Limb (tissue), 2 donors: ENCODE data around the gene PJA2.

Source experiments
- DNase-seq, 2 donors: peaks; one replicate each; pipeline ENCODE4 v3.0.0-alpha.2; 2016; ENCODE audit errors: extremely low spot score in 2 of 2

Gene PJA2

GRCh38 chr5:109351988-109352864 lies 57.5 kb downstream of the PJA2 start:
- no peak for DNase-seq

- DNase-seq = no peak
These were observed 59.1 kb downstream of the PJA2 start for GRCh38 chr5:109350537-109351270.

GRCh38 chr5:109349388-109349787 lies 60.4 kb downstream of the PJA2 start:
- no peak for DNase-seq

GRCh38 chr5:109347252-109347888 lies 62.4 kb downstream of the PJA2 start:
- DNase-seq = no peak

- no peak for DNase-seq
These were observed 64.1 kb downstream of the PJA2 start for GRCh38 chr5:109345699-109346098.

GRCh38 chr5:109340351-109340750 lies 69.4 kb downstream of the PJA2 start:
- DNase-seq = no peak

GRCh38 chr5:109335114-109335513 lies 74.7 kb downstream of the PJA2 start:
- peak in 1 of 2 donors; percentile 66 for DNase-seq

- no peak for DNase-seq
These were observed 75.7 kb downstream of the PJA2 start for GRCh38 chr5:109334056-109334455.

GRCh38 chr5:109329333-109330237 lies 80.2 kb downstream of the PJA2 start:
- peak in 1 of 2 donors; percentile 68 for DNase-seq

- DNase-seq = no peak
These were observed 81.1 kb downstream of the PJA2 start for GRCh38 chr5:109328626-109329025.

- no peak for DNase-seq
These were observed 82.2 kb downstream of the PJA2 start for GRCh38 chr5:109327570-109327969.

GRCh38 chr5:109326919-109327318 lies 82.9 kb downstream of the PJA2 start:
- DNase-seq = no peak

- no peak for DNase-seq
These were observed 84.3 kb downstream of the PJA2 start for GRCh38 chr5:109325456-109325855.

- DNase-seq = no peak
These were observed 84.8 kb downstream of the PJA2 start for GRCh38 chr5:109324931-109325330.

- no peak for DNase-seq
These were observed 85.4 kb downstream of the PJA2 start for GRCh38 chr5:109324351-109324750.

- no peak for DNase-seq
These were observed 87.1 kb downstream of the PJA2 start for GRCh38 chr5:109322694-109323093.

GRCh38 chr5:109319351-109319750 lies 90.4 kb downstream of the PJA2 start:
- no peak for DNase-seq

GRCh38 chr5:109318455-109319108 lies 91.2 kb downstream of the PJA2 start:
- DNase-seq = no peak

GRCh38 chr5:109316634-109317033 lies 93.1 kb downstream of the PJA2 start:
- DNase-seq = no peak

- DNase-seq = no peak
These were observed 94.5 kb downstream of the PJA2 start for GRCh38 chr5:109315245-109315644.

GRCh38 chr5:109313127-109313526 lies 96.6 kb downstream of the PJA2 start:
- DNase-seq = no peak
